Measurements from ENCODE around the gene ATL3.
"Not testable (repeated sequence)": the region's sequence is repeated elsewhere in the genome, so short reads cannot be mapped to it uniquely, and the experiment has no call there.

ATL3 gene

GRCh38 chr11:63616953-63617352 lies 54.2 kb downstream of the ATL3 start:
- no peak for DNase-seq

GRCh38 chr11:63614136-63614671 lies 57.0 kb downstream of the ATL3 start, which contains the start of gene PLAAT3:
Gene PLAAT3 (minus strand): TSS chr11:63614433. CDS start chr11:63614014, 419 bp downstream.
- DNase-seq, result peak; percentile 10

GRCh38 chr11:63613517-63614135 lies 57.5 kb downstream of the ATL3 start:
- peak; percentile 29 for DNase-seq

- no peak for DNase-seq
Observed at GRCh38 chr11:63612181-63612580, 59.0 kb downstream of the ATL3 start.

GRCh38 chr11:63611395-63611747 lies 59.8 kb downstream of the ATL3 start:
- DNase-seq, result no peak

GRCh38 chr11:63610604-63611394 lies 60.4 kb downstream of the ATL3 start:
- DNase-seq, result no peak

GRCh38 chr11:63609971-63610580 lies 61.1 kb downstream of the ATL3 start:
- DNase-seq, result no peak

GRCh38 chr11:63609536-63609935 lies 61.6 kb downstream of the ATL3 start:
- no peak for DNase-seq

GRCh38 chr11:63608353-63609345 lies 62.5 kb downstream of the ATL3 start:
- no peak for DNase-seq

- no peak for DNase-seq
Observed at GRCh38 chr11:63603180-63603518, 68.0 kb downstream of the ATL3 start.

- not testable (repeated sequence) for DNase-seq
Observed at GRCh38 chr11:63602290-63603179, 68.6 kb downstream of the ATL3 start.

- no peak for DNase-seq
Observed at GRCh38 chr11:63599211-63600122, 71.7 kb downstream of the ATL3 start.

GRCh38 chr11:63598556-63598955 lies 72.6 kb downstream of the ATL3 start:
- DNase-seq, result no peak

- no peak for DNase-seq
Observed at GRCh38 chr11:63595296-63595695, 75.9 kb downstream of the ATL3 start.

GRCh38 chr11:63592975-63593395 lies 78.2 kb downstream of the ATL3 start:
- no peak for DNase-seq

- no peak for DNase-seq
Observed at GRCh38 chr11:63590024-63590788, 81.0 kb downstream of the ATL3 start.

- no peak for DNase-seq
Observed at GRCh38 chr11:63589000-63589399, 82.2 kb downstream of the ATL3 start.

GRCh38 chr11:63586451-63587166 lies 84.6 kb downstream of the ATL3 start:
- DNase-seq, result no peak

GRCh38 chr11:63583357-63583677 lies 87.9 kb downstream of the ATL3 start:
- DNase-seq, result no peak
